Natural killer cell treated with Interleukin-12 subunit alpha and Interleukin-12 subunit beta and Interleukin-15 and Interleukin-18, amount 100 ng/mL, for 72 hours (primary cell): Measurements from ENCODE around the gene ATAT1. TPM values are rescaled to one million over a fixed set of nuclear protein-coding genes. Genes with fewer than 3 reads are reported as not detected.

ENCODE experiments used
- ATAC-seq, 2 donors: fragments of 150-1000 bp; cut with Tn5 transposase in 1 of 2; sonication (Bioruptor Pico), chemical (Tn5 transposase) in 1 of 2; 2 replicates each; pipeline ENCODE4 v1.10.0; 2021
- DNase-seq: peaks from one replicate; pipeline ENCODE4 v3.0.0; 2022; ENCODE audit warnings: low spot score
- H3K27ac Mint-ChIP-seq, 2 donors: 1 replicate in 1 of 2; 2 replicates in 1 of 2; pipeline ENCODE4 v1.8.0; 2022; ENCODE audit warnings: mixed read lengths in 2 of 2, mild to moderate bottlenecking in 1 of 2, moderate library complexity in 1 of 2
- H3K27me3 Mint-ChIP-seq, 2 donors: 1 replicate in 1 of 2; 2 replicates in 1 of 2; pipeline ENCODE4 v1.8.0; 2022; ENCODE audit warnings: mixed read lengths in 2 of 2
- H3K36me3 Mint-ChIP-seq: one replicate; pipeline ENCODE4 v1.8.0; 2022; ENCODE audit warnings: mixed read lengths
- H3K4me1 Mint-ChIP-seq, 2 donors: 1 replicate in 1 of 2; 2 replicates in 1 of 2; pipeline ENCODE4 v1.8.0; 2022; ENCODE audit warnings: low read depth in 2 of 2, mixed read lengths in 2 of 2, mild to moderate bottlenecking in 1 of 2
- H3K4me3 Mint-ChIP-seq: one replicate; pipeline ENCODE4 v1.8.0; 2022; ENCODE audit warnings: mixed read lengths
- H3K9me3 Mint-ChIP-seq: 2 replicates; pipeline ENCODE4 v1.8.0; 2022; ENCODE audit warnings: mixed read lengths
- total RNA-seq, 2 donors: library from RNA; stranded (reverse); gene quantifications; one replicate each; pipeline ENCODE4 v1.2.3, GENCODE V29; 2022

Gene ATAT1
- total RNA-seq, 2 donors from 2014 or later = 7.3 to 15.8 TPM

GRCh38 chr6:30601815-30602641 lies 24.6 kb upstream of the ATAT1 start:
- Mint-ChIP-seq H3K27me3 (no peaks in the 10 kb centered on the region), H3K36me3 (peaks cover 38% of the 10 kb centered on the region), H3K4me3 (no peak overlapping the region), H3K27ac (peak overlapping the region; percentile 49 to 55), H3K4me1 (peaks cover 37 to 42% of the 10 kb centered on the region in 2 donors), H3K9me3 (no peaks in the 10 kb centered on the region)
- ATAC-seq = peak in 1 of 2 donors; percentile 5
- DNase-seq = no peak

DNA sequence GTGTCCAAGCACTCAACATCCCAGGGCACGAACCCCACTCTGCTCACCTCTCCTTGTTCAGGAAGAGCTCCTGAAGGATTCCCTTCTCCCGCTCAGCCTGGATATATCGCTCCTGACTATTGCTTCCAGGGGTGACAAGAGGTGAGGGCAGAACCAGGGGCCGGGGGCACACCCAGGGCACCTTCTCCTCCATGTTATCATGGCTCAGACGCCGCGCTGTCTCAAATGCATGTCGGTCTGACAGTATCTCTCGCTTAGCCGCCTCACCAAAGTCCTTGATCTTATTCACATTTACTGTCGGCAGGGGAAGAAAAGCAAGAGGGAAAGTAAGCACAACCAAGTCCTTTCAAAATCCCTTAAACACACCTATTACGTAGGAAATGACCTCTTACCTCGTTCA lies 22.7 kb upstream of the ATAT1 start:
- H3K27me3 Mint-ChIP-seq = no peaks in the 10 kb centered on the region
- H3K27ac Mint-ChIP-seq = peak overlapping the region in 1 of 2 donors; percentile 24
- peaks cover 42% of the 10 kb centered on the region in 2 donors for H3K4me1 Mint-ChIP-seq
- DNase-seq = no peak
- no peak for ATAC-seq
- H3K9me3 Mint-ChIP-seq = no peaks in the 10 kb centered on the region
- H3K4me3 Mint-ChIP-seq = no peak overlapping the region
- peaks cover 52% of the 10 kb centered on the region for H3K36me3 Mint-ChIP-seq

GRCh38 chr6:30610065-30610464 lies 16.6 kb upstream of the ATAT1 start:
- H3K27me3 Mint-ChIP-seq = no peaks in the 10 kb centered on the region
- no peak for ATAC-seq
- H3K4me1 Mint-ChIP-seq = peaks cover 58 to 65% of the 10 kb centered on the region in 2 donors
- no peak for DNase-seq
- H3K27ac Mint-ChIP-seq = peak overlapping the region in 1 of 2 donors; percentile 77
- H3K36me3 Mint-ChIP-seq = peaks cover 65% of the 10 kb centered on the region
- no peaks in the 10 kb centered on the region for H3K9me3 Mint-ChIP-seq
- no peak overlapping the region for H3K4me3 Mint-ChIP-seq

- Mint-ChIP-seq H3K36me3 (peaks cover 65% of the 10 kb centered on the region), H3K27me3 (no peaks in the 10 kb centered on the region), H3K9me3 (no peaks in the 10 kb centered on the region), H3K4me1 (peaks cover 62 to 69% of the 10 kb centered on the region in 2 donors), H3K27ac (peak overlapping the region; percentile 42 to 77), H3K4me3 (peak overlapping the region; percentile 11)
- no peak for DNase-seq
- ATAC-seq = no peak
These were observed 15.4 kb upstream of the ATAT1 start for GRCh38 chr6:30611150-30611855.

- peak overlapping the region; percentile 11 for H3K4me3 Mint-ChIP-seq
- DNase-seq = no peak
- no peak for ATAC-seq
- peak overlapping the region; percentile 42 to 77 for H3K27ac Mint-ChIP-seq
- no peaks in the 10 kb centered on the region for H3K9me3 Mint-ChIP-seq
- H3K36me3 Mint-ChIP-seq = peaks cover 65% of the 10 kb centered on the region
- peaks cover 63 to 68% of the 10 kb centered on the region in 2 donors for H3K4me1 Mint-ChIP-seq
- no peaks in the 10 kb centered on the region for H3K27me3 Mint-ChIP-seq
These were observed 14.8 kb upstream of the ATAT1 start for GRCh38 chr6:30611856-30612194.

DNA sequence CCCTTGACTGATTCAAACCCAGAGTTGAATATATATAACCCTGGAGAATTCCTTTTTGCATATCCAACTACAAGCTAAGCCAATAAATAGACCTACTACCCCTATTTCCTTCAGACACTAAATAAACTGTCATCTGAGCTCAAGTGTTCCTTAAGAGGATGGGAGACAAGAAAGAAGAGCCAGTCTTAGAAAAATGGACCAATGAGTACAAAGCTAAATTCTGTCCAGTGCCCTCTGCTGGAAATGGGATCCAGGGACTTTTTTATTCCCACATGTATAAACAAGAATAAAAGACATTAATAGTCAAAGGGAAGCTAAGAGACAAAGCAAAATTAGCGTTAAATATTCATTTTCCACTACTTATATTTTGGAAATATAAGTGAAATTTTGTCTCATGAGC lies 14.5 kb upstream of the ATAT1 start:
- Mint-ChIP-seq H3K4me1 (peaks cover 67 to 72% of the 10 kb centered on the region in 2 donors), H3K9me3 (no peaks in the 10 kb centered on the region), H3K27ac (peak overlapping the region; percentile 42 to 77), H3K36me3 (peaks cover 68% of the 10 kb centered on the region), H3K27me3 (no peaks in the 10 kb centered on the region), H3K4me3 (no peak overlapping the region)
- ATAC-seq (no peak), DNase-seq (no peak)

DNA sequence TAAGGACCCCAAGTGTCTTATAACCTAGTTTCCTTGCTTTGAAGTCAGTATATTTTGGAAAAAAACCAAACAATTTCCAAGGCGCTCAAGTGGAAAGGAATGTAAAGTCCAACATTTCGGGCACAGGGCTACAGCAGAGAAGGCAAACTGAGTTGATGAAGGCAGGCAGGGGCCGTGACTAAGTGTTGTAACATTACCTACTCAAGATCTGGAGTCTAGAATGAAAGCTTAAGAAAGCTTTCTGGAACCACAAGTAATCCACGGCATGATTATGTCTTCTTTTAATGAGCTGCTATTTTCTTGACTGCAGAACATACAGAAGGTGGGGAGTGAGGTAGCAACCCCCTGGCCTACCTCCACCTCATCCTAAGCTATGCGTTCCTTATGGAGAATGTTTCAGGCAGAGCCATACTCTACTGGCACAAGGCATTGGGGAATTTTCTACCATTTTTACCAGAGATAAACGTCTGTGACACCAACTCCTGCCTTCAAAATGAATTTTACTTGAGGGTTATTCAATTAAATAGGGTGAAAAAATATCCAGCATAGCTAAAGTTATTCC lies 13.9 kb upstream of the ATAT1 start:
- Mint-ChIP-seq H3K4me1 (peaks cover 67 to 75% of the 10 kb centered on the region in 2 donors), H3K27me3 (no peaks in the 10 kb centered on the region), H3K27ac (peak overlapping the region; percentile 95 to 98), H3K36me3 (peaks cover 65% of the 10 kb centered on the region), H3K9me3 (no peaks in the 10 kb centered on the region), H3K4me3 (no peak overlapping the region)
- DNase-seq (no peak), ATAC-seq (no peak)

DNA sequence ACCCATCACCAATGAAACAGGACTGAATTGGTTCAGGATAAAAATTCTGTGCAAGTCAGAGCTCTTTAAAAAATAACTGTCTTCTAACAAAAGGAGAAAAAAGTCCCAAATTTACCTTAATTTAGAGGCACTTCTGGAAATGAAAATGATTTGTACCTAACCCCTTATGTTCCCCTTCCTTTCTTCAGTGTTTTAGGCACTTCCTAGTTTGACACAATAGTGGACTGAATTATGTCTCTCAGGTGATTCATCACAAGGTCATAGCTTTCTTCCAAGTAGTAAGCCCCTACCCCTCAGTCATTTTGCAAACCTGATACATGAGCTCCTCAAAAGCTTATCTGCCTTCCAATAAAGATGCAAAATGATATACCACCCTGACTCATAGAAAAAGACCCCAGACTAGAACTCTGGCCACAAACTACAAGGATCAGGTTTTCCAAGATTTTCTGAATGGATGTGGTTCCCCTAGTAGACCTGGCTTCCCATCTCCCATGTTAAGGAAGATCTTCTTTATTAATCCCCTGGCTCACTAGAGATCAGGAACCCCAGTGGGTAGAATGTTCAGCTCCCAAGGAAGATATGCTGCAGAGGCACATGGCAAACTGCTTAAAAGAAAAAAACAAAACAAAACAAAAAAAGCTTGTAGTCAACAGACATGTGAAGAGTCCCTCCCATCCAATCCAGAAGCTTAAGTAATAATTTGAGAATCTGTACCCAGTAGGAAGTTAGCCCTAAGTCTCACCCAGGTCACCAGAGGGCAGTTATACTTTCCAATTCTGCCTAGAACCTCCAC lies 13.2 kb upstream of the ATAT1 start:
- H3K4me1 Mint-ChIP-seq = peaks cover 70 to 78% of the 10 kb centered on the region in 2 donors
- H3K9me3 Mint-ChIP-seq = no peaks in the 10 kb centered on the region
- H3K27me3 Mint-ChIP-seq = no peaks in the 10 kb centered on the region
- no peak for ATAC-seq
- H3K27ac Mint-ChIP-seq = peak overlapping the region; percentile 95 to 98
- peaks cover 62% of the 10 kb centered on the region for H3K36me3 Mint-ChIP-seq
- DNase-seq = no peak
- peak overlapping the region; percentile 94 for H3K4me3 Mint-ChIP-seq

DNA sequence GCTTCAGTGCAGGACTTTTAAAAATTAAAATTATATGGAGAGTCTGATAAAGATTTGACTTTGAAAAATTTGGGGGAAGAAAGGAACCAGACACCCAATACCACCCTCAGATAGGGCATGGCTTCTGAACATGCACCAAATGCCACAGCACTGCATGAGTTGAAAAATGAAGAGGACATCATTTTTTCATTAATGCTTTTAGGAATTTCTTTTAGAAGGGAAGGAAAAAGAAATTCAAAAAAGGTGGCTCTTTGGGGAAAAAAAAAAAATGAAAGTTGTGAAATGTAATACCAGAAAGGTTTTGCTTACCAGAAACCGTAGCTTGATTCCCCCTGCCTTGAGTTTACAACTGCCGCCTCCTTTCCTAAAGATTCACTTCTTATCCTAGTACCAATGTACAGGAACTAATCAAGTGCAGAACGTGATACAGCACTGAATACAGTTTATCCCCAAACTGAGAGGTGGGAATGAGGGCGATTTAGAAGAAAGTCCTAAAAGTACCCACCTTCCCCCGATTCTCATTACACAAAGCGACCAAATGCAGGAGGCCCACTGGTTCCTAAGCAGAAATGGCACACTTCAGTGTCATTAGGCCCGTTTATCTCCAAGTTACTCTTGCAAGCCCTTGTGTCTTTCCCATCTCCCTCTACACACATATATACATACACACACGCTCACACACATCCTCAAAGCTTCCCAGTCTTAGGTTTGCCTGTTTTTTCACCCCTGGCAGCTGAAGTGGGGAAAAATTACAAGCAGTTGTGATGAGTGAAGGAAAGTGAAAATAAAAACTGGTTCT lies 12.4 kb upstream of the ATAT1 start:
- peaks cover 54% of the 10 kb centered on the region for H3K36me3 Mint-ChIP-seq
- no peak for ATAC-seq
- H3K4me1 Mint-ChIP-seq = peaks cover 70 to 78% of the 10 kb centered on the region in 2 donors
- no peak for DNase-seq
- peak overlapping the region; percentile 94 for H3K4me3 Mint-ChIP-seq
- no peaks in the 10 kb centered on the region for H3K27me3 Mint-ChIP-seq
- H3K27ac Mint-ChIP-seq = peak overlapping the region; percentile 95 to 98
- H3K9me3 Mint-ChIP-seq = no peaks in the 10 kb centered on the region

DNA sequence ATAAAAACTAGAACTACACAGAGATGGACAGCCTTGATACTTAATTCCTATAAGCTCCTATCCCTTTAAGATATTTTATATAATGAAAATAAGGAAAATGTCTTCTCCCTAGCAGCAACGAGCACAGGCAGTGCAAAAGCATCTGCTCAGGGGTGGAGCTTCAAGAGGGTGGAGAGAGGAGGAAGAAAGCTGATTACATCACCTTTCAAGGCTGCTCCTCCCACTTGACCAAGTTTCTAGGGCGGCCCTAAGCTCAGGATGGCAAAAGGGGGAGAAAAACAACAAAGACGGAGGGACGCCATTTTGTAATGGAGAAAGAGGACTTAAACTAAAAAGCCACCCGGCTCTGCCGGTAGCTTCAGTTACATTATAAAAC lies 11.8 kb upstream of the ATAT1 start:
- H3K36me3 Mint-ChIP-seq = peaks cover 48% of the 10 kb centered on the region
- H3K4me1 Mint-ChIP-seq = peaks cover 69 to 79% of the 10 kb centered on the region in 2 donors
- no peaks in the 10 kb centered on the region for H3K27me3 Mint-ChIP-seq
- H3K9me3 Mint-ChIP-seq = no peaks in the 10 kb centered on the region
- H3K27ac Mint-ChIP-seq = peak overlapping the region; percentile 95 to 98
- ATAC-seq = peak; percentile 65 to 72
- DNase-seq = peak; percentile 90
- peak overlapping the region; percentile 94 for H3K4me3 Mint-ChIP-seq

DNA sequence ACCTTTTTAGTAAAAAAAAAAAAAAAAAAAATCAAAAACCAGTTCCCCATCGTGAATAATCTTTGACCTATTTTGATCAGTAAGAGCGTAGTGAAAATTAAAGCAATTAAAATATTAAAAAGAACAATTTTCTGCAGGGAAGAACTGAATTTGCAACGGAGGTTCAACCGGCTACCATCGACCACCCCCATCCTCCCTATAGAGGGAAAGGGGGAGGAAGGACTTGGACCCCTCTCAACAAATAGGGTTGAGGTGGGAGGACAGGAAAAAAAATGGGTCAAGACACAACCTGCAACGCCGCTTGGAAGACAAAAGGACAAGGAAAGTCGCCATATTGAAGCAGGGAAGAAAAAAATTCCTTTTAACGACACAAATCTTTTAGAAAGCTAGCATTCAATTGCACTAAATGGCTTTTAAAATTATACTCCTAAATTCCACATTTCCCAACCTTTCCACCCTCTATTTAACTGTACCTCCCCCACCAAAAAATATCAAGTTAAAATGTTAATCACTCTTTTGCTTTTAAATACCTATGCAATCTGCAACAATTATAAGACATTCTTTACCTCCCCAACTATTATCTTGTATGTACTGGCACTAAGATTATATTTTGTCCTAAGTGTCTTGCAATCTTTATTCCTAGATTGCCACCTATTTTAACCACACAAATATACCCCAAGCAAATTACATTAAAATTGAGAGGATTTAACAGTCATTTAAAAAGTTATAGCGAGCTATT lies 11.3 kb upstream of the ATAT1 start:
- Mint-ChIP-seq H3K9me3 (no peaks in the 10 kb centered on the region), H3K4me3 (peak overlapping the region; percentile 94), H3K27me3 (no peaks in the 10 kb centered on the region), H3K4me1 (peaks cover 69 to 77% of the 10 kb centered on the region in 2 donors), H3K27ac (peak overlapping the region; percentile 95 to 98), H3K36me3 (peaks cover 48% of the 10 kb centered on the region)
- DNase-seq (no peak), ATAC-seq (no peak)

- Mint-ChIP-seq H3K27me3 (no peaks in the 10 kb centered on the region), H3K4me3 (peak overlapping the region; percentile 94), H3K9me3 (no peaks in the 10 kb centered on the region), H3K4me1 (peaks cover 65 to 71% of the 10 kb centered on the region in 2 donors), H3K36me3 (peaks cover 45% of the 10 kb centered on the region), H3K27ac (peak overlapping the region; percentile 95 to 98)
- DNase-seq (no peak), ATAC-seq (no peak)
These were observed 10.5 kb upstream of the ATAT1 start for GRCh38 chr6:30615958-30616810.
